GM12878 (cell line): ENCODE data around the gene TMEM253. TPM values are rescaled to one million over a fixed set of nuclear protein-coding genes. Genes with fewer than 3 reads are reported as not detected.

Experiments used
- ATAC-seq: fragments of 200-7000 bp; cut with Tn5 transposase; 3 replicates; pipeline ENCODE4 v1.9.1; 2020; ENCODE audit warnings: mild to moderate bottlenecking, moderate library complexity
- BruUV-seq: library from RNA; stranded (reverse); fragments of 400-500 nt; replicated peaks from 2 replicates; lab custom pipeline; 2021; lab: Mats Ljungman, UMichigan
- CTCF ChIA-PET: fragments of 300-600 bp; sonication (Branson Sonifier 250); formaldehyde crosslinking; extraction: SDS; loops from one replicate; lab custom pipeline; 2021; ENCODE audit warnings: inconsistent platforms; lab: Yijun Ruan, JAX
- POLR2A ChIA-PET: fragments of 350-600 bp; formaldehyde crosslinking; extraction: SDS; loops from one replicate; lab custom pipeline; 2021; ENCODE audit warnings: inconsistent platforms; lab: Charles Lee
- RAD21 ChIA-PET: fragments of 300-600 bp; sonication (Branson Sonifier 250); formaldehyde crosslinking; loops from one replicate; lab custom pipeline; 2023; ENCODE audit warnings: antibody characterized with exemption; ENCODE audit not compliant: unreplicated experiment; lab: Charles Lee
- SMC1A ChIA-PET: fragments of 300-600 bp; sonication (Branson Sonifier 250); formaldehyde crosslinking; loops from one replicate; lab custom pipeline; 2023; ENCODE audit not compliant: unreplicated experiment, uncharacterized antibody; lab: Charles Lee
- DNase-seq: peaks from one replicate; pipeline ENCODE4 v3.0.0-alpha.2; 2011; ENCODE audit warnings: low read depth, low spot score
- FAIRE-seq: peaks from 3 replicates; lab custom pipeline; 2011; peaks lifted over from hg19 to GRCh38; lab: Jason Lieb, UNC
- H2AFZ ChIP-seq: 2 replicates; pipeline ENCODE4 v1.6.0; 2011; ENCODE audit warnings: low read depth, low read length, control low read depth; ENCODE audit not compliant: control insufficient read depth
- H3K27ac ChIP-seq: 2 replicates; pipeline ENCODE4 v1.5.1; 2011; ENCODE audit warnings: control low read depth; ENCODE audit not compliant: control insufficient read depth, insufficient read depth
- H3K27me3 ChIP-seq, 2 experiments: replicated peaks in 1 of 2; 2 replicates each; pipeline versions ENCODE4 v1.6.0 to v1.6.1; 2011; ENCODE audit warnings: low read length in 1 of 2; ENCODE audit not compliant: control insufficient read depth in 2 of 2, insufficient read depth in 2 of 2
- H3K36me3 ChIP-seq, 2 experiments: 2 replicates each; pipeline ENCODE4 v1.5.1; 2011; ENCODE audit warnings: low read length in 1 of 2; ENCODE audit not compliant: control insufficient read depth in 2 of 2, insufficient read depth in 2 of 2
- H3K4me1 ChIP-seq: 2 replicates; pipeline ENCODE4 v1.6.1; 2011; ENCODE audit warnings: mild to moderate bottlenecking, low read length, moderate library complexity, mixed read lengths; ENCODE audit not compliant: control insufficient read depth, insufficient read depth
- H3K4me2 ChIP-seq: 2 replicates; pipeline ENCODE4 v1.6.0; 2011; ENCODE audit warnings: control low read depth; ENCODE audit not compliant: control insufficient read depth, insufficient read depth
- H3K4me3 ChIP-seq: fragments of 200-600 bp; sonication (generic); 2 replicates; pipeline ENCODE4 v1.5.1; 2016
- H3K79me2 ChIP-seq: 2 replicates; pipeline ENCODE4 v1.6.0; 2011; ENCODE audit warnings: low read length; ENCODE audit not compliant: control insufficient read depth, insufficient read depth
- H3K9ac ChIP-seq: 2 replicates; pipeline ENCODE4 v1.8.0; 2011; ENCODE audit warnings: low read length, control low read depth, mixed read lengths; ENCODE audit not compliant: control insufficient read depth, insufficient read depth
- H3K9me3 ChIP-seq: replicated peaks from 3 replicates; pipeline ENCODE4 v1.5.1; 2011; ENCODE audit warnings: mild to moderate bottlenecking, low read length; ENCODE audit not compliant: control insufficient read depth, insufficient read depth
- H4K20me1 ChIP-seq: 2 replicates; pipeline ENCODE4 v1.6.0; 2011; ENCODE audit not compliant: control insufficient read depth, insufficient read depth
- ATF2 ChIP-seq: IDR thresholded peaks from 2 replicates; pipeline ENCODE4 v1.6.1; 2012; ENCODE audit warnings: low read length, inconsistent platforms
- BRCA1 ChIP-seq: IDR thresholded peaks from 2 replicates; pipeline ENCODE4 v1.6.1; 2011; ENCODE audit warnings: low read depth, low read length, improper control_type of control experiment
- FOXM1 ChIP-seq: IDR thresholded peaks from 2 replicates; pipeline ENCODE4 v1.6.1; 2012; ENCODE audit warnings: low read depth, mild to moderate bottlenecking, inconsistent platforms, low read length, moderate library complexity
- KDM1A ChIP-seq: fragments of 200-600 bp; sonication (generic); IDR thresholded peaks from 2 replicates; pipeline ENCODE4 v1.6.1; 2016; ENCODE audit warnings: borderline replicate concordance
- MAX ChIP-seq: IDR thresholded peaks from 2 replicates; pipeline ENCODE4 v1.6.1; 2012; ENCODE audit warnings: low read depth, low read length, improper control_type of control experiment
- NKRF ChIP-seq: fragments of 450-650 bp; conservative IDR thresholded peaks from 2 replicates; pipeline ENCODE4 v1.6.1; 2017; ENCODE audit warnings: mild to moderate bottlenecking, moderate library complexity
- SMC3 ChIP-seq: IDR thresholded peaks from 2 replicates; pipeline ENCODE4 v1.6.1; 2011; ENCODE audit warnings: low read length, improper control_type of control experiment, borderline replicate concordance
- SP1 ChIP-seq: IDR thresholded peaks from one replicate; pipeline ENCODE4 v1.6.1; 2011; ENCODE audit warnings: low read depth, low read length
- ZBED1 ChIP-seq: IDR thresholded peaks from 2 replicates; pipeline ENCODE4 v1.6.1; 2016; ENCODE audit warnings: borderline replicate concordance
- ZBTB4 ChIP-seq: fragments of 450-650 bp; formaldehyde crosslinking; IDR thresholded peaks from 2 replicates; pipeline ENCODE4 v1.4.0; 2022; ENCODE audit warnings: mild to moderate bottlenecking, moderate library complexity
- ZNF274 ChIP-seq: IDR thresholded peaks from one replicate; pipeline ENCODE4 v1.8.0; 2011; ENCODE audit not compliant: insufficient read length, insufficient read depth
- WGBS: methylation state at CpG from one replicate; pipeline ENCODE4 v1.1.6; 2016; ENCODE audit warnings: low lambda C conversion rate; ENCODE audit not compliant: insufficient replicate concordance, insufficient coverage; ENCODE audit errors: missing lambda C conversion rate; 5-methylcytosine and 5-hydroxymethylcytosine counted together
- in situ Hi-C: fragments of 300-500 bp; cut with MboI; formaldehyde crosslinking; loops from 9 replicates; pipeline ENCODE4 v1.14.3; 2018; ENCODE audit warnings: mixed read lengths
- intact Hi-C: fragments of 100-400 bp; cut with micrococcal nuclease; formaldehyde crosslinking; loops from one replicate; pipeline ENCODE4 v1.14.2; 2022; ENCODE audit not compliant: unreplicated experiment
- polyA plus RNA-seq, 11 experiments: library from polyadenylated mRNA; depleted of rRNA in 4 of 11; unstranded in 6 of 11; stranded (reverse) in 5 of 11; fragments of >200 nt; fragmentation: Nextera tagmentation in 4 of 11; fragmentation: Illumina TruSeq in 1 of 11; extraction: Ambion mirVana in 4 of 11; extraction: Trizol in 1 of 11; gene quantifications; 1 replicate in 1 of 11; 2 replicates in 10 of 11; pipeline versions ENCODE4 v1.2.1 to v1.2.3, GENCODE V29; 2011 to 2016; ENCODE audit warnings: inconsistent platforms in 2 of 11, missing spikeins in 2 of 11, low read depth in 1 of 11
- total RNA-seq, 4 experiments: library from RNA; depleted of rRNA in 3 of 4; stranded (reverse); fragments of >200 nt in 3 of 4; fragmentation: Illumina TruSeq in 1 of 4; extraction: Trizol in 1 of 4; gene quantifications; 2 replicates each; pipeline versions ENCODE4 v1.2.1 to v1.2.3, GENCODE V29; 2013 to 2021

Gene TMEM253
- total and polyA plus RNA-seq, 10 of the 15 experiments (the other 5 are each of a cell fraction or from before 2014, with no cell fraction given) = 0.11 to 0.48 TPM; not detected in 8

- no peak for TF ChIP-seq NKRF
- no peak for TF ChIP-seq SP1
- TF ChIP-seq SMC3 = no peak
- no peak for TF ChIP-seq FOXM1
These were observed 40.1 kb upstream of the TMEM253 start (continued) for GRCh38 chr14:21060614-21061346.

- peaks cover 0 to 1% of the 10 kb centered on the region in 2 experiments; a peak in 1 of 4 replicates for H3K27me3 ChIP-seq
- no peak overlapping the region for H3K4me2 ChIP-seq
- TF ChIP-seq ATF2 (no peak), ZNF274 (no peak), MAX (no peak), BRCA1 (no peak), ZBTB4 (CRISPR knock-in tag) (no peak), KDM1A (no peak), ZBED1 (no peak)
These were observed 39.6 kb upstream of the TMEM253 start for GRCh38 chr14:21061347-21061668.

More at GRCh38 chr14:21061347-21061668, 39.6 kb upstream of the TMEM253 start:
- ATAC-seq (no peak), DNase-seq (no peak), FAIRE-seq (no peak)
- Histone ChIP-seq H3K27ac (no peak overlapping the region), H3K36me3 (no peaks in the 10 kb centered on the region), H3K9me3 (no peaks in the 10 kb centered on the region), H3K4me3 (no peak overlapping the region), H3K79me2 (no peaks in the 10 kb centered on the region), H4K20me1 (no peaks in the 10 kb centered on the region), H3K4me1 (no peaks in the 10 kb centered on the region), H2AFZ (no peak overlapping the region), H3K9ac (no peak overlapping the region)
- no TSS peak for BruUV-seq
- intact Hi-C loops = no loop called here
- ChIA-PET CTCF (interaction anchor here (1.3 to 2.9 kb wide), 3 partner anchors 31 to 46 kb away, joined by 3 to 12 read pairs (median 4); no protein-coding TSS in a partner anchor), POLR2A (no interaction called here), SMC1A (interaction anchor here (1.2 kb wide), 1 partner anchor 12 kb away, joined by 3 read pairs; no protein-coding TSS in a partner anchor), RAD21 (interaction anchor here (1.0 kb wide), 1 partner anchor 31 kb away, joined by 3 read pairs; no protein-coding TSS in a partner anchor)
- in situ Hi-C loops = no loop called here
- 2% methylated on average over 3 of the region's 3 CpGs for WGBS
